ENCODE results near the gene CCT5. TPM values are rescaled to one million over a fixed set of nuclear protein-coding genes. Genes with fewer than 3 reads are reported as not detected.

CCT5 gene
- total RNA-seq, 1 experiment from 2014 or later: 675 TPM

DNA sequence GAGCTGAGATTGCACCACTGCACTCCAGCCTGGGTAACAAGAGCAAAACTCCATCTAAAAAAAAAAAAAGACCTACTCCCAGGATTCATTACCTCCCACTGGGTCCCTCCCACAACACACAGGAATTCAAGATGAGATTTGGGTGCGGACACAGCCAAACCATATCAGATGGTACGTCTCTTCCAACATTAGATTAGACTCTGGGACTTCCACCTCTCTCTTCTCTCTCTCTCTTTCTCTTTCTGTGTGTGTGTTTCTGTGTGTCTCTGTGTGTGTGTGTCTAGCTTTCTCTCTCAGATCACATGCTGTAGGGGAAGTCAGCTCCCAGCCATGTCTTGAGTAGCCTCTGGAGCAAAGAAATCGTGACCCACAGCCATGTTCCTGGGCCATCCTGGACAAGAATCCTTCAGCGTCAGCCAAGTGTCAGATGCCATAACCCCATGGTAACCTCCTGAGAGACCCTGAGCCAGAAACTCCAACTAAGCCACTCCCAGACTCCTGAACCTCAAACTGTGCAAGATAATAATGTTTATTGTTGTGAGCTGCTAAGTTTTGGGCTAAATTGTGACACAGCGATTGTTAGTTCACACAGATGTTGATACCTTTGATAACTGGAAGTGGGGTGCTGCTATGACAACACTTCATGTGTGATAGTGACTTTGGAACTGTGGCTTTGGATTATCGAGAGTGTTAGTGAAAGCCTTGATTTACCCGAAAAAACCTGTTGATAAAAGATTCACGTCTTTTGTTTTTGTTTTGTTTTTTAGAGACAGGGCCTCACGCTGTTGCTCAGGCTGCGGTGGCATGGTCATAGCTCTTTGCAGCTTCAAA, 61.7 kb downstream of the CCT5 start:
- TF ChIP-seq, protein P1, sequence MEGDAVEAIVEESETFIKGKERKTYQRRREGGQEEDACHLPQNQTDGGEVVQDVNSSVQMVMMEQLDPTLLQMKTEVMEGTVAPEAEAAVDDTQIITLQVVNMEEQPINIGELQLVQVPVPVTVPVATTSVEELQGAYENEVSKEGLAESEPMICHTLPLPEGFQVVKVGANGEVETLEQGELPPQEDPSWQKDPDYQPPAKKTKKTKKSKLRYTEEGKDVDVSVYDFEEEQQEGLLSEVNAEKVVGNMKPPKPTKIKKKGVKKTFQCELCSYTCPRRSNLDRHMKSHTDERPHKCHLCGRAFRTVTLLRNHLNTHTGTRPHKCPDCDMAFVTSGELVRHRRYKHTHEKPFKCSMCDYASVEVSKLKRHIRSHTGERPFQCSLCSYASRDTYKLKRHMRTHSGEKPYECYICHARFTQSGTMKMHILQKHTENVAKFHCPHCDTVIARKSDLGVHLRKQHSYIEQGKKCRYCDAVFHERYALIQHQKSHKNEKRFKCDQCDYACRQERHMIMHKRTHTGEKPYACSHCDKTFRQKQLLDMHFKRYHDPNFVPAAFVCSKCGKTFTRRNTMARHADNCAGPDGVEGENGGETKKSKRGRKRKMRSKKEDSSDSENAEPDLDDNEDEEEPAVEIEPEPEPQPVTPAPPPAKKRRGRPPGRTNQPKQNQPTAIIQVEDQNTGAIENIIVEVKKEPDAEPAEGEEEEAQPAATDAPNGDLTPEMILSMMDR (conservative IDR thresholded peaks at IDR 0.05; ENCODE audit: low read depth, low read length): no peak
- TF ChIP-seq EZH2 (IDR thresholded peaks at IDR 0.05; ENCODE audit: borderline replicate concordance, low read depth, low read length, poor library complexity, severe bottlenecking): no peak
- CTCF ChIA-PET: no interaction called here
- Histone ChIP-seq H3K36me3 (ENCODE audit: insufficient read depth, low read length, poor library complexity, severe bottlenecking) (no peaks in the 10 kb centered on the region), H3K27me3 (replicated peaks; ENCODE audit: insufficient read depth, low read depth, low read length, poor library complexity) (no peaks in the 10 kb centered on the region), H3K4me1 (ENCODE audit: insufficient read depth, low read length, poor library complexity, severe bottlenecking) (peaks cover 4% of the 10 kb centered on the region), H3K9me3 (ENCODE audit: low read depth, low read length, poor library complexity, severe bottlenecking) (no peaks in the 10 kb centered on the region), H3K4me3 (ENCODE audit: low read depth, low read length, poor library complexity, severe bottlenecking) (no peak overlapping the region), H3K27ac (ENCODE audit: low read depth, low read length, poor library complexity, severe bottlenecking) (no peak overlapping the region)
- POLR2A ChIA-PET (ENCODE audit: low non-redundant PET): no interaction called here
- BruUV-seq (replicated peaks): no TSS peak
- DNase-seq (ENCODE audit: low spot score): no peak
- intact Hi-C loops (cut with micrococcal nuclease; ENCODE audit: unreplicated experiment): no loop called here

DNA sequence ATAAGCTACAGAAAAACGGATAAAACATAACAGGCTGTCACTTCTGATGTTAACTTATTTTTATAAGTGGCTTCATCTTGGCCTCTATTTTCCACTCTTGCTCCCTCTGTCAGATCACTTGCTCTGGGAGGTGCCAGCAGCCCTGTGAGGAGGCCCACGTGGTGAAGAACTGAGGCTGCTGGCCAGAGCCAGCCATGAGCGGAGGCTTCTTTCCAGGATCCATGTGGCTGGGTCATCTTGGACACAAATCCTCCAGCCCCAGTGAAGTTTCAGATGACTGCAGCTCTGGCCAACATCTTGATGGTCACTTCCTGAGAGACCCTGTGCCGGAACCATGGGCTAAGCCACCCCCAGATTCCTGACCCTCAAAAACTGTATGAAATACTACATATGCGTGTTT, 65.1 kb downstream of the CCT5 start:
- no peak overlapping the region for H3K4me3 ChIP-seq (ENCODE audit: low read depth, low read length, poor library complexity, severe bottlenecking)
- POLR2A ChIA-PET (ENCODE audit: low non-redundant PET): no interaction called here
- CTCF ChIA-PET: no interaction called here
- no TSS peak for BruUV-seq (replicated peaks)
- H3K27ac ChIP-seq (ENCODE audit: low read depth, low read length, poor library complexity, severe bottlenecking): no peak overlapping the region
- no peaks in the 10 kb centered on the region for H3K27me3 ChIP-seq (replicated peaks; ENCODE audit: insufficient read depth, low read depth, low read length, poor library complexity)
- intact Hi-C loops (cut with micrococcal nuclease; ENCODE audit: unreplicated experiment): no loop called here
- TF ChIP-seq EZH2 (IDR thresholded peaks at IDR 0.05; ENCODE audit: borderline replicate concordance, low read depth, low read length, poor library complexity, severe bottlenecking): no peak
- TF ChIP-seq, protein P1 (conservative IDR thresholded peaks at IDR 0.05; ENCODE audit: low read depth, low read length): no peak
- H3K36me3 ChIP-seq (ENCODE audit: insufficient read depth, low read length, poor library complexity, severe bottlenecking): no peaks in the 10 kb centered on the region
- peaks cover 1% of the 10 kb centered on the region for H3K4me1 ChIP-seq (ENCODE audit: insufficient read depth, low read length, poor library complexity, severe bottlenecking)
- no peaks in the 10 kb centered on the region for H3K9me3 ChIP-seq (ENCODE audit: low read depth, low read length, poor library complexity, severe bottlenecking)
- no peak for DNase-seq (ENCODE audit: low spot score)

Other genes starting within 250 kb of the CCT5 start
- 34.8 and 36.6 TPM in 2 replicates for gene ATPSCKMT, start 392 bp upstream of the CCT5 start, total RNA-seq (2021)
- gene CMBL, start 57.6 kb downstream of the CCT5 start, total RNA-seq (2021): 15.7 and 17.2 TPM in 2 replicates
- 129 and 144 TPM in 2 replicates for gene MARCHF6, start 103.4 kb downstream of the CCT5 start, total RNA-seq (2021)
- 0.24 and 0.39 TPM in 2 replicates for gene ROPN1L, start 191.6 kb downstream of the CCT5 start, total RNA-seq (2021)